HPDE6-E6E7 (cell line): Measurements from ENCODE around the gene OSBPL1A.

Source experiments
- DNase-seq: peaks from one replicate; pipeline ENCODE4 v3.0.0; 2011; ENCODE audit warnings: missing footprints; ENCODE audit errors: extremely low spot score

The OSBPL1A gene

DNA sequence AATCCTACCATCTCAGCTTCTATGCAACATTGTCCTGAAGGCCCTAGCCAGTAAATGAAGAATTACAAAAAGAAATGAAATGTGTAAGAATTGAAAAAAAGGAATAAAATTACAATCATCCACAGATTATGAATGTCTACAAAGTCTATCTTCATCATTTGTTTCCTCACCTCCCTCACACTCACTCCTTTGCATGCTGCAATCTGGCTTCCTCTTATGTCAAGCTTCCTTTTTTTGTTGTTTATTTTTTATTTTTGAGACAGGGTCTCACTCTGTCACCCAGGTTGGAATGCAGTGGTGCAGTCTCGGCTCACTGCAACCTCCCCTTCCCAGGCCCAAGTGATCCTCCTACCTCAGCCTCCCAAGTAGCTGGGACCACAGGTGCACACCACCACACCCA is 129.7 kb downstream of the OSBPL1A start:
- DNase-seq: no peak

DNA sequence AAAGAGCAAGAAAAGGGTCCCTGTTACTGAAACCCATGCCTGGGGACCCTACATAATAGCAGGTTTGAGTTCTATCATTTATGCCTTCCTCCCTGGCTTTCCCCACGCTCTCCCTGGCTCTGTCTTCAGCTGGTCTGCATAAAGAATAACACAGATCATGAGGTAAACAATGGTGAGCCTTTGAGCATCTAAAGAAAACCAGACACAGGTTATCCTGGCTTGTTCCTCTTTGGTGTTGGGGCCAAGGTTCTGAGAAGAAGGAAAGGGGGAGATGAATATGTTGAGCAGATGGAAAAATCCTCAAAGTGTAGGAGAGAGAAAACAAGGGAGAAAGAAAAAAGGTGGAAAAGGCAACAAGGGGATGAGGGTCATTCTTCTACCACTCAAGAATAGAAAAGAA is 131.5 kb downstream of the OSBPL1A start:
- no peak for DNase-seq

DNA sequence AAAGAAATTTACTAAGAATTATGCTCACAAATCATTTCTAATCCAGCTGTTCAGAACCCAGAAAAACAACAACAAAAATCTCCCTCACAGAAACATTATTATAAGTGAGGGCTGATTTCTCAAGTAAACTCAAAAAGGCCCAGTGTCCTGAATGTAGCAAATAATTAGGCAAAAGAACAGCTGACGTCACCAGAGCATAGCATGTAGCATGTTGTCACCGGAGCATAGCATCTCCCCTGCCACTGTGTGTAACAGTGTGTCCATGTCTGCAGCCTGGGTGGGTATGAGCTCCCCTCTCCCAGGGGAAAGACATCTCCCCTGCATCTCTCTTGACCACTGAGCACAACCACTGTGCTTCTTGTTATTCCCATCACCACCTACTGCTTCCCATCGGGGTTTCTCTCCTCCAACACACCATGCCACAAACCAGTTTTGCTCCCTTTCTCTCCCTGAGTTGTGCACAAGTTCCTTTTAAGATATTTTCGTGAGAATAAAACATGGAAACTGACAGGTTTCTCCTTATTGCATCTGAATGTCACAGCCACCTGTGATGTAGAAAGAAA is 132.0 kb downstream of the OSBPL1A start:
- DNase-seq: no peak

DNA sequence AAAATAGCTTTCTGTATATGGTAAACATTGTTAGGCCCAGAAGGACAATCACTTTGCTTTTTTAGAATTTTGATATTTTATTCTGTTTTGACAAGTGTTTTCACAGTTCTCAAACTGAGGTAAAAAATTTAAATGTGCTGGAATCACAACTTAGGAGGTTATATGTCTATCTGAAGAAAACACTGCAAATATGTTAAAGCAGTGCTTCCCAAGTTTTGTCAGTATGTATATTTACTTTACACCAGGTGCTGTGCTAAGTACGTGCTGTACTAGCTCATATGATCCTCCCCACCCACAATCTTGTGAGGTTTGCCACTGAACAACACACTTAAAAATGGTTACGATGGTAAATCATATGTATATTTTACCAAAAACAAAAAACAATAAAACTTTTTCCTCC is 134.6 kb downstream of the OSBPL1A start:
- DNase-seq: no peak

DNA sequence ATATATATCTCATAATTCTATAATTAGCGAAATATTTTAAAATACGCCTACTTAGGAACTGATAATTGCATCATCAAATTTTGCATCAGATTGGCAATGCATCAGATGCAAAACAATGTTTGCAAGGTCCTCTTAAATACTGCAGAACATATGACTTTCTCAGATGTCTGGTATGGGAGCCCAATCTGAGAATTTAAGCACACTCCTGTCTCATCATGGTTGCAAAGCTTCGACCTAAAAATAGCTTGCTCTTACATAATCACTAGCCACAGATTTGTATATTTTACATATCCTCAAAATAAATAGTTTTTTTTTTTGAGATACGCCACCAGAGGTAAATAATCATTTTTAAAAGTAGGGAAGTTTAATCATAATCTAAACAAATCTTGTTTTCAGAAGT is 135.5 kb downstream of the OSBPL1A start:
- DNase-seq: no peak

DNA sequence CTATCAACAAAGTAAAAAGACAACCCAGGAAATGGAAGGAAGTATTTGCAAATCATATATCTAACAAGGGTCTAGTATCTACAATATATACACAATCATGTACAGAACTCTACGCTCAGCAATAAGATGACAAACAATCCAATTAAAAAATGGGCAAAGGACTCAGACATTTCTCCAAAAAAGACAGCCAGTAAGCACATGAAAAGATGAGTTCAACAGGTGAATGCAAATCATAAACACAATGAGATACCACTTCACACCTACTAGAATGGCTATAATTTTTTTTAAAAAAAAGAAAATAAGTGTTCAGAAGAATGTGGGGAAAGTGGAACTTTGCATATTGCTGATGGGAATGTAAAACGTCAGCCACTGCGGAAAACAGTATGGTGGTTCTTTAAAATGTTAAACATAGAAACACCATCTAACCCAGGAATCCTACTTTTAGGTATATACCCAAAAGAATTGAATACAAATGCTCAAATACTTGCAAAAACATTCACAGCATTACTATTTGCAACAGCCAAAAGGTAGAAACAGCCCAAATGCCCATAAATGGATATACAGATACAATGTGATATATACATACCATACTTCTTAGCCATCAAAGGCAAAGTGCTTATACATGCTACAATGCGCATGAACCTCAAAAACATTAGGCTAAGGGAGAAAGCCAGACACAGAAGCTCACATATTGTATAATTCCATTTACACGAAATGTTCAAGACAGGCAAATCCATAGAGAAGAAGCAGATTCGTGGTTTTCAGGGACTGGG is 137.6 kb downstream of the OSBPL1A start:
- no peak for DNase-seq

DNA sequence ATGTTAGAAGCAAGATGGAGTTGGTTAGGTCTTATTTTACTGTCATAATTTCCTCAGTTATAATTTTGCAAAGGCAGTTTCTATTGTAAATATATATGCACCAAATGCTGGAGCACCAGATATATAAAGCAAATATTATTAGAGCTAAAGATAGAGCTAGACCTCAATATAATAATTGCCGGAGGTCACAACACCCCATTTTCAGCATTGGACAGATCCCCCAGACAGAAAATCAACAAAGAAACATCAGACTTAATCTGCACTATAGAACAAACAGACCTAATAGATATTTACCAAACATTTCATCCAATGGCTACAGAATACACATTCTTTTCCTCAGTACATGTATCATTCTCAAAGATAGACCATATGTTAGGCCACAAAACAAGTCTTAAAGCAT is 143.6 kb downstream of the OSBPL1A start:
- DNase-seq: no peak

DNA sequence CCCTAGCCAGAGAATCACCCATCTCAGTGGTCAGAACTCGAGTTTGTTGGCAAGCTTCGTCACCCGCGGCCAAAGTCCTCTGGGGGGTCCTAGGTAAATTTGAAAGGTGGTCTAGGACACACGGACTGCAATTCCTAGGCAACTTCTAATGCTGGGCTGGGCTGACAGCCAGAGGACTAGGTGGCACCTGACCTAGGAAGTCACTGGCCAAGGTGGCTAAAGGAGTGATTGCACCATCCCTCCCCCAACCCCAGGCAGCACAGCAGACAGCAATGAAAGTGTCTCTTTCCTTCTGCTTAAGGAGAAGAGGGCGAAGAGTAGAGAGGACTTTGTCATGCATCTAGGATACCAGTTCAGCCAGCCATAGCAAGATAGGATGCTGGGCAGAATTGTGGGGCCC is 147.9 kb downstream of the OSBPL1A start:
- DNase-seq: no peak

DNA sequence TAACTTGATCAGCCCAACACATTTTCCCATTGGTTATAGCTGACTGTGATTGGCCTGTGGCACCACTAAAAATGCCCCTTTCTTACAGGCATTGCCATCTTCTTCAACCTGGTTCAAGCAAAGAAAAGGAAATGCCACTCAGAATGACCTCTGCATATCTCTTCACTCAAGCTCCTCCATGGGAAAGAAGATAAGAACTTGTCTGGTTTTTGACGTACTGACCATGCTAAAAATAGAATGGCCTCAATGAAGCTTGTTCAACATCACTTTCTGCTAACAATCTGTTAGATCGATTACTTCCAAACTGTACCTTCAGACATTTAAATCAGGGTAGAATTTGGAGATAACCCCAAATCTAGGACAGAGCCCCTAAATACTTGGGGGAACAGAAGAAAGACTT is 149.3 kb downstream of the OSBPL1A start:
- DNase-seq: no peak

DNA sequence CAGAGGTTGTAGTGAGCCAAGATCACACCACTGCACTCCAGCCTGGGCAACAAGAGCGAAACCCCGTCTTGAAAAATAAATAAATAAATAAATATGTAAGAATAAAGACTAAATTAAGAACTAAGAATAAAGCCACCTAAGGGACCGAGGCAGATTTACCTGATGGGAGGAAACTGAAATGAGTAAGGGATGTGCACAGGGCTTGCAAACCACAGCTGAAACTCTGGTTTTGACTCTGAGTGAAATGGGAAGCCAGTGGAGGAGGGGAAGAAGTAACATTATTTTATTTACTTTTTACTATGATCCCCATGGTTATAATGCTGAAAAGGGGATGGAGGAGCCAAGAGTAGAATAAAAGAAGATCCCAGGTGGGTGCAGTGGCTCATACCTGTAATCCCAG is 151.5 kb downstream of the OSBPL1A start:
- no peak for DNase-seq

DNA sequence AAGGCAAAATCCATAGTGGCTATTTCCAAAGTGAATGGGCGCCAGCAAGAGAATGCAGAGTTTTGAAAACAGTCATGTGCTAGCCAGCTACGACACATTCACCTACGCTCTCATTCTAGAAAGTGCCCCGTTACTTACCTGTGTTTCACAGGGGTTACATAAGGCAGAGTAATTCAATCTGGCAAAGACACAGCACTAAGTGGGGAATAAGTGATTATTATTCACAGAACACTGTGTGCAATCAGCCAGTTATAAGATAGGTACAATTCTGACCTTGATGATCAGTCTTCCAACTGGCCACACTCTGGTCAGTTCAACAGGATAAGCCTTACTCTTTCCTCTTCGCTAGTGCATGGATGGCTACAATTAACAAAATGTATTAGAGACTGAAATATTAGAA is 152.9 kb downstream of the OSBPL1A start:
- no peak for DNase-seq

DNA sequence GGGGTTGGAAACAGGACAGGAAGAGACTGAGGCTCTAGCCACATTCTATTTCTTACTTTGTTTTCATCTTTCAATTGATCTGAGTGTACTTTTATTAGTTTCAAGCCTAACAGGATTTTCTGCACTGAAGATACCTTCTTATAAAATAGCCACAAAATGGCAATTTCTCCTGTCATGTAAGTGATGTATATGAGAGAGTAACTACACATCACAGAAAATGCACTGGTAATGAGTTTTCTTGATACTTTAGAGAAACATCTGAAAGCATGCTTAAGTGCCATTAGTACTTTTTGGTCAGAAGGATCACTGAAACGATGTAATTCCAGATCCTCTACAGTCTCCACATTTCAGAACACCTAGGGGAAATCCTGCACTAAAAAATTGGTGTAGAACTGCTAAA is 153.9 kb downstream of the OSBPL1A start:
- DNase-seq: no peak

DNA sequence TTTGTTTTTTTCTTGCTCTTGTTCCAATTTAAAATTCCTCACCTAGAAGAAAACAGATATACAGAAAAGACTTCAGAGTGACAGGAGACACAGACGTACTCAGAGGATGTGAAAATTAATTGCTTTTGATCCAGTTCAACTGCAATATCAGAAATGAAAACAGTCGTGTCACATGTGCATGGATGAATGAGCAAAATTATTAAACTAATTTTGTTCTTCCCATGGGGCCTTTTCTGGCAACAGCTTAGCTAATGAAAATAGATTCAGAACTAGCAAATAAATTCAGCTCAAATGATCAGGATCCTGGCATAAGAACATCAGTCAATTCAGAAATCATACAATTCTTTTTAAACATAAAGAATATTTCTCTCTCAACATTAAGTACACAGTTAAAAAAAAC is 158.3 kb downstream of the OSBPL1A start:
- DNase-seq: no peak

DNA sequence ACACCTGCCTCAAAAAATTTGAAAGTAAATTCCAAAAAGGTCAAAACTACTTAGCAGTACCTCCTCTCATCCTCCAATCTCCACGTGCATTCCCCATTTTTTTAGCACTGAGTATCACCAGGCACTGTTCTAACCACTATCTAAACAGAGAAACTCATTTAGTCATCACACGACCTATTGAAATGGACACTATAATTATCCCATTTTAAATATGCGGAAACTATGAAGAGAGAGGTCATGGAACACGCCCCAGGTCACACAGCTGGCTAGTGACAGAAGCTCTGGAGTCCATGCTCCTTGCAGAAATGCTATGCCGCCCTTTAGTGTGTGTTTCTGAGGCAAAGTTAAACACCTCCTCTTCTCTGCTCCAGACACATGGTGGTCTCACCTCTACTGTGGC is 159.2 kb downstream of the OSBPL1A start:
- no peak for DNase-seq

DNA sequence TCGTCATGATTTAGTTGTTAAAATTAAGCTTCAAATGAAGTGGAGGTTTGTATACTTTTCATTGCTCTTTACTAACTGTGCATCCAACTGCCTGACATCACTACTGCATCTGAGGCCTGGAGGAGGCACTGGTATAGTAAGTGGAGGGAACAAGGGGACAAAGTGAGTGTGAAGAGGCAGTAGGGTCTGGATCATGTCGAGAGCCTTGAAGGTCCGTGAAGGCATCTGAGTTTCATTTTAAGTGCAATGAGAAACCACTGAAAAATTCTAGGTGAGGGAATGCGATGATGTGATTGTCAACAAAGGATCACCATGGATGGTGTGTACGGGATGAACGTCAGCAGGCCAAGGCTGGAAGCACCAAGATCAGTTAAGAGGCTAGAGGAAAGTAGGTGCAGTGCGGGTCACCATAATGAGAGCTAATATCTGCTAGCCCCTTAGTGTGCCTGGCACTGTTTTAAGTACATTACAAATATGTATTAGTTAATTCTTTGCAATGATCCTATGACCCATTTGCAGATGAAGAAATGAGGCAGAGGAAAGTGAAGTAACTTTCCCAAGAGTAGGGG is 162.7 kb downstream of the OSBPL1A start:
- no peak for DNase-seq

DNA sequence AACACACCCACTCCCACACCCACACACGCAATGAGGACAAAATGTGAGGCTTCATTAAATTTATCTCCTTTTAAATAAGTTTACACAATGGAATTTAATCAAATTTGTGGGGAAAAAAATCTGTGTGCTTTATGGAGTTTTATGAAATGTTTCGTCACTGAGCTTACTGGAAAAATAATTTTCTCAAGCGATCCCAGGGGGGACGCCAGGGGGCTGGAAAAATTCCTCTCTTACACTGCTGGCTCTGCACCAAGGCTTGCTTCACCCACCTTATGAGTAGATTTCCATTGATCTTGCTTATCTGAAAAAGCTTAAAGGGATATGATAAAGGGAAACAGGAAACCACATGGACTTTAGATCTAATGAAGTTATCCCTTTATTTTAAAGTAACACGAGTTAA is 163.3 kb downstream of the OSBPL1A start:
- no peak for DNase-seq

DNA sequence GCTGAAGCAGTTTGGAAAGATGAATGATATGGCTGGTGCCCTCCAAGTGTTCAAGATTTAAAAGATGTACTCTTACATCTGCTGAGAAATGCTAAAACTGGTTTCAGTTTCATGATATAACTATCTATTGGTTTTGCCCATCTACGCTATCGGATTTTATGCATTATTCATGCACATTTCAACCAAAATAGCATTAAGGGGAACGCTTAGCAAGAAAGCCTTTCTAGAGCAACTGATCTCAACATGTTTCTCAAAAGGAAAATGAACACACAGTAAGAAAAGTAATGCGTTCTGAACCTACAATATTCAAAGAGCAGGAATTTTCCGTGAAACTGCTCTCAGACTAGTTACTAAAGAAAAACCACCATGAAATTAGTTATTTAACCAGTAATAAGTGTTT is 164.8 kb downstream of the OSBPL1A start:
- no peak for DNase-seq

DNA sequence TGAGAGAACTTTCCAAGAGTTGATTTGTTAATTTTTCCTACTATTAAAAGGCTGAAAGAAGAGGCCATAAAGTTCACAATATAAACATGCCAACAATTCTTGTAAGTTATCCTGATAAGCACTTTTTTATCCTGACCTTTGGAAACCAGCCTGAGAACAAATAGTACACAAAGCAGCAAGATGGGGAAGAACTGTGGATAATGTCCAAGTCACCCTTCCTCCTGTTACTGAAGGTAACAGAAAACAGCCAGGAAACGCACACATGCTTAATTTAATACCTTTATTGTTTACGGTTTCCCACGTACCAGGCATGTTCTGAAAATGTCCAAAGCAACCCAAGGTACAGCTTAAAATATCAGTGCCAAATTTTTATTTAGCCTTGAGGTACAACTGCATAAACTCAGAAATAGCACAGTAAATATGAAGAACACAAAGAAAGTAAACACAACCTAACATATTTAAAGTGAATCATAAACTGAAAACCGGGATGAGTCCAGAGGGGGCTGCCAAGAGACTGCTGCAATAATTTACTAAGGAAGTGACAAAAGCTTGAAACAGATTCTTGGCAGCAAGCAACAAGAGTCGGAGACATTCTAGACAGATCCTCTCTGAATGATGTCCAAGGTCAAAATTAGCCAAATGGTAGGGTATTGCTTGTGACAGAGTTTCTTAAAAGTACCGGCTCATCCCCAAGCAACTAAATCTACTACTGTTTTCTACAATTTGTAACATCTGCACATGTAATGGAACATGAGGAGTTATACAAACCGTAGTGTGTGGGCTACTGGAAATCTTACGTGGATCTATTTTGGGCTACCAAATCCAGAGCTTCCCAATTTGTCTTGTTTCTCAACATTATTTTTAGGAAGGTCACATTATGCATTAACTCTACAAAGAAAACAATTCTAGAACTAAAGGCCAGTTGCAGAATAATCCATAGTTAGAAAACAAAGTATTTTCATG is 165.6 kb downstream of the OSBPL1A start:
- no peak for DNase-seq

DNA sequence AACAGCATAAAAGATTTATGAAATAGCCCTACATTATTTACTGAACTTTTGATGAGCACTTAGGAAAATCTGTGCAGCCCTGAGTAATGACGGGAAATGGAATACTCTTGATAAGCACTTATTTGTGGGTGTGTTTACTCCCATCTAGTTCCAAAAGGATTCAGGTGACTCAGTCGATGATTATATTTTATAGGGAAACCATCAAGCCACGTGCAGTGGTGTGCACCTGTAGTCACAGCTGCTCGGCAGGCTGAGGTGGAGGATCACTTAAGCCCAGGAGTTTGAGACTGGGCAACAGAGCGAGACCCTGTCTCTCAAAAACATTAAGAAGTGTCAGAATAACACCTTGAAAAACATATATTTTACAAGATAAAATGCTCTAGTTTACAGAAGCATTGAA is 166.9 kb downstream of the OSBPL1A start:
- DNase-seq: no peak

DNA sequence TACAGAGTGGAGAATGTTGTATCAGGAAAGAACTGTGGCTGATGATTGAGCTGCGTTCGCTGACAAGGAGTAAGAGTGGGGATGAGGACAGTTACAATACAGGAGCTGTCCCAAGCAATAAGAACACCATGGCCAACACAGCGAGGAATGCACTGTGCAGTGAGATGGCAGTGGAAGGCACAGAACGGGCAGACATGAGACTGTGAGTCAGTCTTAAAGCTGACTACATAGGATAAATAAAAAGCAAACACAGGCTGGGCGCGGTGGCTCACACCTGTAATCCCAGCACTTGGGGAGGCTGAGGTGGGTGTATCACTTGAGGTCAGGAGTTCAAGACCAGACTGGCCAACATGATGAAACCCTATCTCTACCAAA is 169.0 kb downstream of the OSBPL1A start:
- no peak for DNase-seq

DNA sequence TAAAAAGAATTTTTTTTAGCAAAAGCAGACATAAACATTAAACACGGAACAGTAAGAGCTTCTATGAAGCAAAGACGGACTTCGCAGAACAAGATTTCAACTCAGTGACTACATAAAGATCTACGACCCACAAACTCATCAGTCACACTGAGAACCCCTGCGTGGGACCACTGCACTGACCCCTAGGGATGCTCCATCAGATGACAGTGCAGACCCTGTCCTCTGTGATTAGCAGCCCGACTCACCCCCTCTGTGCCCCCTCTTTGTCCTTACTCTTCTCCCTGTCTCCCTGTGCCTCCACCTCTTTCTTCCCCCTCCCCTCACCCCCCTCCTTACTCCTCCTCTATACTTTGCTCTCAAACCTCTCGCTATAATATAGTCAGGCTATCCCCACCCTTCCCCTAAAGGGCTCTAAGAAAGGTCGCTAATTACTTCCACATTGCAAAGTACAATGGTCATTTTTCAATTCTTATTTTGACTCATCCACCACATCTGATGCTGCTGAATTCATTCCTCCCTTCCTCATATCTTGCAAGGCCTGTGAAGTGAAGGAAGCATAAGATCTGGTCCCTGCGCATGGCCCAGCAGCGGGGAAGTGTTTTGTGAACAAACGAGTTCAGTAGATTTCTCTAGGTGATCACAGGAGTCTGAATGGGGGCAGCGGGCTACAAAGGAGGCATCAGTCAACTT is 169.5 kb downstream of the OSBPL1A start:
- no peak for DNase-seq

DNA sequence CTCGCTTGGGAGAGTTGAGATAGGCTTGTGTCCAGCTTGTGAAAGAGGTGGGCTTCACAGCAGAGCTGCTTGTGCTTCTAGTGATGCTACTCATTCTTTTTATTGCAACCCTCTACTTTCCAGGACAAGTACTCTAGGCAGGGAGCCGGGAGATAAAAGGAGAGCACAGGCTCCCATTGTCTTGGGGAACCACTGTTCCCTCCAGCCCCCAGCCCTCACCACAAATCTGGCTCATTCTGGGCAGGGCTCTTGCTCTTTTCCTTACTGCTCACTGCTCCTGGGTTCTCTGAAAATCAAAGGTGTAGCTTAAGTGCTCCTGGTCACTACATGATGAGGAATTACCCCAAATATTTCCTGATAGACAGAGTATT is 177.3 kb downstream of the OSBPL1A start:
- no peak for DNase-seq
